ENCODE data around the gene GSTM2.
"Not testable (repeated sequence)": the region's sequence is repeated elsewhere in the genome, so short reads cannot be mapped to it uniquely, and the experiment has no call there.

Gene GSTM2

DNA sequence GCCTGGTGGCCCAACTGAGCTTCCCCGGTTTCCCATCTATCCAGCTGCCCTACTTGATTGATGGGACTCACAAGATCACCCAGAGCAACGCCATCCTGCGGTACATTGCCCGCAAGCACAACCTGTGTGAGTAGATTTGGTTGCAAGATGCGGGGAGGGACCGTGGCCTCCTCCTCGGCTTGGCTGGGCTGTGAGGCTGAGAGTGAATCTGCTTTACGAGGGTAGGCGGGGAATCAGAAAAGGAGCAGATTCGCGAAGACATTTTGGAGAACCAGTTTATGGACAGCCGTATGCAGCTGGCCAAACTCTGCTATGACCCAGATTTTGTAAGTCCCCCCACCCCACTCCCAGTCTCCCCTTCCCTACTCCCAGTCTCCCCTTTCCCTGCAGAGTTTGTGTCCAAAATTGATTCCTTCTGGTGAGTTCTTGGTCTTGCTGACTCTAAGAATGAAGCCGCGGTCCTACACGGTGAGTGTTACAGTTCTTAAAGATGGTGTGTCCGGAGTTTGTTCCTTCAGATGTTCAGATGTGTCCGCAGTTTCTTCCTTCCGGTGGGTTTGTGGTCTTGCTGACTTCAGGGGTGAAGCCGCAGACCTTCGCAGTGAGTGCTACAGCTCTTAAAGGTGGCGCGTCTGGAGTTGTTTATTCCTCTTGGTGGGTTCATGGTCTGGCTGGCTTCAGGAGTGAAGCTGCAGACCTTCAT, 1.5 kb downstream of the GSTM2 start:
- DNase-seq (ENCODE audit: extremely low spot score, insufficient read length, low read depth) = no peak
- FAIRE-seq = no peak

- not testable (repeated sequence) for DNase-seq (ENCODE audit: extremely low spot score, insufficient read length, low read depth); FAIRE-seq
These were observed 2.1 kb downstream of the GSTM2 start for GRCh38 chr1:109669949-109670302.

DNA sequence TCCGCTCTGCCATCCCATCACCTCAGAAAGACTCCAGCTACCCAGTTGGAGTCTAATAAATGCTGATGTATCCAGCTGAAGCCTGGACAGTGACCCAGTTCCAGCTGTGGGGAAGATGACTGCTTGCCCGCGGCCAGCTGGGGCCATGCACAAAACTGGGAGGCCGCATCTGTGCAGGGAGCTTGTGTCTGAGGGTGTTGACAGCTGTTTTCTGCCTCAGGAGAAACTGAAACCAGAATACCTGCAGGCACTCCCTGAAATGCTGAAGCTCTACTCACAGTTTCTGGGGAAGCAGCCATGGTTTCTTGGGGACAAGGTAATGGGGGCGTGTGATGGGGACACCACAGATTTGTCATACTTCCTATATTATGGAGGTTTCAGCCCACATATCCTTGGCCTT, 3.2 kb downstream of the GSTM2 start:
- FAIRE-seq (no peak), DNase-seq (ENCODE audit: extremely low spot score, insufficient read length, low read depth) (no peak)

- DNase-seq (ENCODE audit: extremely low spot score, insufficient read length, low read depth); FAIRE-seq: not testable (repeated sequence)
These were observed 6.0 kb downstream of the GSTM2 start for GRCh38 chr1:109673861-109674260.

GRCh38 chr1:109676683-109677381, 9.0 kb downstream of the GSTM2 start:
- not testable (repeated sequence) for DNase-seq (ENCODE audit: extremely low spot score, insufficient read length, low read depth); FAIRE-seq

GRCh38 chr1:109677459-109677858, 9.6 kb downstream of the GSTM2 start:
- no peak for FAIRE-seq
- DNase-seq (ENCODE audit: extremely low spot score, insufficient read length, low read depth) = no peak

- FAIRE-seq; DNase-seq (ENCODE audit: extremely low spot score, insufficient read length, low read depth): not testable (repeated sequence)
These were observed 10.8 kb downstream of the GSTM2 start for GRCh38 chr1:109678637-109679036.

DNA sequence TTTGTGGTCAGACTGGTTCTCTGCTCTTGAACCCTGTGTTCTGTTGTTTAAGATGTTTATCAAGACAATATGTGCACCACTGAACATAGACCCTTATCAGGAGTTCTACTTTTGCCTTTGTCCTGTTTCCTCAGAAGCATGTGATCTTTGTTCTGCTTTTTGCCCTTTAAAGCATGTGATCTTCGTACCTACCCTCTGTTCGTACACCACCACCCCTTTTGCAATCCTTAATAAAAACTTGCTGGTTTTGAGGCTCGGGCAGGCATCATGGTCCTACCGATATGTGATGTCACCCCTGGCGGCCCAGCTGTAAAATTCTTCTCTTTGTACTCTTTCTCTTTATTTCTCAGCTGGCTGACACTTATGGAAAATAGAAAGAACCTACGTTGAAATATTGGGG, 16.9 kb downstream of the GSTM2 start:
- FAIRE-seq; DNase-seq (ENCODE audit: extremely low spot score, insufficient read length, low read depth): not testable (repeated sequence)

DNA sequence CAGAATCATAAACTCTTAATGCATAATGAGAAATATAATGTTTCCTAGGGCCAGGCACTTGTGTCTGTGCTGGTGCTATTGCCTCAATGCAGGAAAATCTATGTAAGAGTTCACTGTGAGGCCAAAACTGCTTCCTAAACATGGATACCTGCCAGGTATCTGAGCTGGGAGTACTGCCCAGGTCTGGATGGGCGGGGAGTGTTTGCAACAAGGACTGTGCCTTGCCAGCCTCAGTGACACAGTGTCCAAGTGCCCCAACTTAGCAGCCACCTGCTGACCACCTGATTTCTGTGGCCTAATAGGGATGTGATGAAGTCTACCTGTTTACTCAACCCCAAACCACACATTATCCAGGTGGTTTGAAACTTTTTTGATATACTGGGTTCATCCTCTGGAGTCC, 17.5 kb downstream of the GSTM2 start:
- not testable (repeated sequence) for DNase-seq (ENCODE audit: extremely low spot score, insufficient read length, low read depth); FAIRE-seq

- FAIRE-seq; DNase-seq (ENCODE audit: extremely low spot score, insufficient read length, low read depth): not testable (repeated sequence)
These were observed 18.0 kb downstream of the GSTM2 start for GRCh38 chr1:109685890-109686289.

- not testable (repeated sequence) for DNase-seq (ENCODE audit: extremely low spot score, insufficient read length, low read depth); FAIRE-seq
These were observed 19.3 kb downstream of the GSTM2 start for GRCh38 chr1:109687109-109687508.

- no peak for DNase-seq (ENCODE audit: extremely low spot score, insufficient read length, low read depth)
- no peak for FAIRE-seq
These were observed 20.0 kb downstream of the GSTM2 start, which contains the start of gene GSTM1 for GRCh38 chr1:109687641-109688499. Gene GSTM1, plus strand, starts transcription at chr1:109687817. Its CDS starts 57 bp downstream, at chr1:109687874.

DNA sequence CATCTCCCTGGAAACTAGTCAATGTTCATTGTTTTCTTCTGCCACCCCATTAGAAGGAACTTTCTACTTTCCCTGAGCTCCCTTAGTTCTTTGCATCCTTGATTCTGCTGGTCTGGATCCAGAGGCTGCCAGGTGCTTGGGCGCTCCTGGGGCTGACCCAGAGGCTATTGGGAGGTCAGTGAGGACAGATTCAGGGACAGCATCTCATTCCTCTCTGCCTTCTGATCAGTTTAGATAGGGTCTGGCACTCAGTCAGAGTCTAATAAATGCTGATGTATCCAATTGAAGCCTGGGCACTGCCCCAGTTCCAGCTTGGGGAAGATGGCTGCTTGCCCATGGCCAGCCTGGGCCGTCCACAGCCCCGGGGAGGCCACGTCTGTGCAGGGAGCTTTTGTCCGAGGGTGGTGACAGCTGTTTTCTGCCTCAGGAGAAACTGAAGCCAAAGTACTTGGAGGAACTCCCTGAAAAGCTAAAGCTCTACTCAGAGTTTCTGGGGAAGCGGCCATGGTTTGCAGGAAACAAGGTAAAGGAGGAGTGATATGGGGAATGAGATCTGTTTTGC, 22.1 kb downstream of the GSTM2 start:
- DNase-seq (ENCODE audit: extremely low spot score, insufficient read length, low read depth) (no peak), FAIRE-seq (no peak)

- FAIRE-seq (no peak), DNase-seq (ENCODE audit: extremely low spot score, insufficient read length, low read depth) (no peak)
These were observed 23.9 kb downstream of the GSTM2 start for GRCh38 chr1:109691759-109692158.

- not testable (repeated sequence) for FAIRE-seq
These were observed 26.5 kb downstream of the GSTM2 start for GRCh38 chr1:109694400-109694799.

GRCh38 chr1:109695138-109695537, 27.3 kb downstream of the GSTM2 start:
- FAIRE-seq; DNase-seq (ENCODE audit: extremely low spot score, insufficient read length, low read depth): not testable (repeated sequence)

More at GRCh38 chr1:109694400-109694799, 26.5 kb downstream of the GSTM2 start:
- not testable (repeated sequence) for DNase-seq (ENCODE audit: extremely low spot score, insufficient read length, low read depth)

GRCh38 chr1:109697066-109697465, 29.2 kb downstream of the GSTM2 start:
- DNase-seq (ENCODE audit: extremely low spot score, insufficient read length, low read depth) (no peak), FAIRE-seq (no peak)

DNA sequence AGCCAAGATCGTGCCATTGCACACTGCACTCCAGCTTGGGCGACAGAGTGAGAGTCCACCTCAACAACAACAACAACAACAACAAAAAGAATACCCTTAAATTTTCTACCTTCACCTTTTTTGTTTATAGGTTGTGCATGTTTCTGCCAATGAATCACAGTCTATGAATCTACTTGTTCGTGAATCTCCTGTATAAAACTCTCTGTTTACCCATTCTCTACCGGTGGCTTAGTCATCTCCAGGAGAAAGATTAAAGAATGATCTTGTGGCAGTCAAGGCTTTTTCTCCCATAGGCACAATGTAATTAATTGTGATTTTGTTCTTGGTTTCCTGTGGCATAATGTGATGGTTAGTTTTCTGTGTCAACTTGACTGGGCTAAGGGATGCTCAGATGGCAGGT, 30.0 kb downstream of the GSTM2 start:
- FAIRE-seq; DNase-seq (ENCODE audit: extremely low spot score, insufficient read length, low read depth): not testable (repeated sequence)

- not testable (repeated sequence) for FAIRE-seq; DNase-seq (ENCODE audit: extremely low spot score, insufficient read length, low read depth)
These were observed 35.1 kb downstream of the GSTM2 start for GRCh38 chr1:109702940-109703339.

DNA sequence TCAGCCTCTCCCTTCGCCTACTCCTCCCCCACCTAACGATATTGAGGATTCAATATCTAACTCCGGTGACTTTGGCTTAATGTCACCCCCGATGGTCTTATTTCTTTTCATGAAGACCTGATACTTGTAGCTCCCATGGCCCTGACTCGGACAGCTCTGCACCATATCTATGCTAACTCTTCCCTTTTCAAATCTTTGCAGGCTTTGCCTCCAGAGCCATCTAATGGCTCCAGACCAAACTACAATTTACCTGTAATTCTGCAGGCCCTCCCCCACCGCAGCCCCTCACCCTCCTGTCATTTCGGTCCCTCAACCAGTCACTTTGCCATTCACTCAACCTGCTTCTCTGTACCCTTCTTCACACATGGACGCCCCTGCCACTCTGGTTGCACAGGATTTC, 36.3 kb downstream of the GSTM2 start:
- no peak for FAIRE-seq
- no peak for DNase-seq (ENCODE audit: extremely low spot score, insufficient read length, low read depth)

Measured in GM18507 (cell line).